Lower leg skin (tissue), 3 donors: ENCODE measurements around the gene TAS2R16.

Source experiments
- POLR2A ChIP-seq, 2 donors: fragments of 450-650 bp; IDR thresholded peaks; one replicate each; pipeline ENCODE4 v1.6.1; 2016 to 2017; ENCODE audit warnings: antibody characterized with exemption in 2 of 2, mild to moderate bottlenecking in 1 of 2, moderate library complexity in 1 of 2
- TF ChIP-seq, protein P1 (sequence below), 3 donors: fragments of 450-650 bp; IDR thresholded peaks; one replicate each; pipeline ENCODE4 v1.5.1; 2016; ENCODE audit warnings: antibody characterized with exemption in 3 of 3, mild to moderate bottlenecking in 3 of 3, moderate library complexity in 2 of 3

DNA sequence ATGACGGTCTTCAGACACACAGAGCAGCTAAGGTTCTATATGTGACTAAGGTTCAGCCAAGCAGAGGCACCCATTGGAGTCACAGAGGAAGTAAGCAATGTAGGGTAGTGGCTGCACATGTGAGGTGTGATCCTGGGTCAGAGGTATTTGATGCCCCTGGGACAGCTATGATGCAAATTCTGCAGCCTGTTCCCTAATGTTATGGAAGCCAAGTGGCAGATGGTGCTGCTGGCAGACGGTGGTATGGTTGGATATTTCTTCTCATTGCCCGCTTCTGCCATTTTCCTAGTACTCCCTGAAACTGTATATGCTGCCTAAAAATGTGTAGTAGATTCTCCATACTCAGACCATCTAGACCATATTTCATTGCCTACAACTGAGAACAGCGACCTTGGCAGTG is 7.2 kb downstream of the TAS2R16 start:
- no peak for TF ChIP-seq POLR2A (IDR thresholded peaks at IDR 0.05)
- TF ChIP-seq, protein P1, sequence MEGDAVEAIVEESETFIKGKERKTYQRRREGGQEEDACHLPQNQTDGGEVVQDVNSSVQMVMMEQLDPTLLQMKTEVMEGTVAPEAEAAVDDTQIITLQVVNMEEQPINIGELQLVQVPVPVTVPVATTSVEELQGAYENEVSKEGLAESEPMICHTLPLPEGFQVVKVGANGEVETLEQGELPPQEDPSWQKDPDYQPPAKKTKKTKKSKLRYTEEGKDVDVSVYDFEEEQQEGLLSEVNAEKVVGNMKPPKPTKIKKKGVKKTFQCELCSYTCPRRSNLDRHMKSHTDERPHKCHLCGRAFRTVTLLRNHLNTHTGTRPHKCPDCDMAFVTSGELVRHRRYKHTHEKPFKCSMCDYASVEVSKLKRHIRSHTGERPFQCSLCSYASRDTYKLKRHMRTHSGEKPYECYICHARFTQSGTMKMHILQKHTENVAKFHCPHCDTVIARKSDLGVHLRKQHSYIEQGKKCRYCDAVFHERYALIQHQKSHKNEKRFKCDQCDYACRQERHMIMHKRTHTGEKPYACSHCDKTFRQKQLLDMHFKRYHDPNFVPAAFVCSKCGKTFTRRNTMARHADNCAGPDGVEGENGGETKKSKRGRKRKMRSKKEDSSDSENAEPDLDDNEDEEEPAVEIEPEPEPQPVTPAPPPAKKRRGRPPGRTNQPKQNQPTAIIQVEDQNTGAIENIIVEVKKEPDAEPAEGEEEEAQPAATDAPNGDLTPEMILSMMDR (IDR thresholded peaks at IDR 0.05), result no peak
